Chondrocyte (in vitro differentiated cells): ENCODE results near the gene ZBTB7B. TPM values are rescaled to one million over a fixed set of nuclear protein-coding genes. Genes with fewer than 3 reads are reported as not detected.
"Not testable (repeated sequence)": the region's sequence is repeated elsewhere in the genome, so short reads cannot be mapped to it uniquely, and the experiment has no call there.

ENCODE experiments used
- DNase-seq: peaks from one replicate; pipeline ENCODE4 v3.0.0; 2021; ENCODE audit warnings: mixed read lengths, low spot score
- H3K27ac Mint-ChIP-seq: one replicate; pipeline ENCODE4 v1.8.0; 2021; ENCODE audit warnings: mild to moderate bottlenecking, moderate library complexity, mixed read lengths; ENCODE audit not compliant: unreplicated experiment
- H3K27me3 Mint-ChIP-seq: 2 replicates; pipeline ENCODE4 v1.8.0; 2021; ENCODE audit warnings: low read depth, mixed read lengths
- H3K36me3 Mint-ChIP-seq: 2 replicates; pipeline ENCODE4 v1.8.0; 2021; ENCODE audit warnings: low read depth, mixed read lengths
- H3K4me1 Mint-ChIP-seq: 2 replicates; pipeline ENCODE4 v1.8.0; 2021; ENCODE audit warnings: low read depth, mild to moderate bottlenecking, mixed read lengths
- H3K4me3 Mint-ChIP-seq: one replicate; pipeline ENCODE4 v1.8.0; 2021; ENCODE audit warnings: mild to moderate bottlenecking, moderate library complexity, mixed read lengths; ENCODE audit not compliant: unreplicated experiment
- H3K9me3 Mint-ChIP-seq: 2 replicates; pipeline ENCODE4 v1.8.0; 2021; ENCODE audit warnings: low read depth, mixed read lengths
- total RNA-seq: library from RNA; stranded (reverse); gene quantifications from 3 replicates; pipeline ENCODE4 v1.2.1, GENCODE V29; 2021
- TF ChIP-seq, protein P1 (sequence below): fragments of 200-600 bp; sonication (generic); IDR thresholded peaks from 2 replicates; pipeline ENCODE4 v1.5.0; 2021; ENCODE audit warnings: antibody characterized with exemption, mild to moderate bottlenecking, moderate library complexity

ZBTB7B gene
- total RNA-seq, 1 donor from 2014 or later, result 41.1 TPM

DNA sequence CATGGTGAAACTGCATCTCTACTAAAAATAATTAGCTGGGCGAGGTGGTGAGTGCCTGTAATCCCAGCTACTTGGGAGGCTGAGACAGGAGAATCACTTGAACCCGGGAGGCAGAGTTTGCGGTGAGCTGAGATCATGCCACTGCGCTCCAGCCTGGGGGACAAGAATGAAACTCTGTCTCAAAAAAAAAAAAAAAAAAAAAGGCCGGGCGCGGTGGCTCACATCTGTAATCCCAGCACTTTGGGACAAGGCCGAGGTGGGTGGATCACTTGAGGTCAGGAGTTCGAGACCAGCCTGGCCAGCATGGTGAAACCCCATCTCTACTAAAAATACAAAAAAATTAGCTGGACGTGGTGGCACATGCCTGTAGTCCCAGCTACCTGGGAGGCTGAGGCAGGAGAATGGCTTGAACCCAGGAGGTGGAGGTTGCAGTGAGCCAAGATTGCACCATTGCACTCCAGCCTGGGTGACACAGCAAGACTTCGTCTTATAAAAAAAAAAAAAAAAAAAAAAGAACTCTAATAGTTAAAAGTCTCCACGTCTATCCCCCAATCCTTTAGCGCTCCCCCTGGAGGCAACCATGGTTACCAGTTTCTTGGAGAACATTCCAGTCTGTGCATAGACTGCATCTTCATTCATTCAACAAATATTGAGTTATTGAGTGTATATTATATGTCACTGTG lies 7.2 kb upstream of the ZBTB7B start:
- not testable (repeated sequence) for H3K36me3 Mint-ChIP-seq, H3K4me3 Mint-ChIP-seq
- H3K27ac Mint-ChIP-seq, result peak overlapping the region; percentile 34

GRCh38 chr1:154996966-154997701 lies 5.5 kb upstream of the ZBTB7B start:
- H3K4me3 Mint-ChIP-seq, result no peak overlapping the region
- peaks cover 21% of the 10 kb centered on the region for H3K4me1 Mint-ChIP-seq
- H3K27ac Mint-ChIP-seq, result no peak overlapping the region
- DNase-seq, result peak; percentile 60
- H3K27me3 Mint-ChIP-seq, result no peaks in the 10 kb centered on the region
- H3K9me3 Mint-ChIP-seq, result no peaks in the 10 kb centered on the region
- TF ChIP-seq, protein P1, sequence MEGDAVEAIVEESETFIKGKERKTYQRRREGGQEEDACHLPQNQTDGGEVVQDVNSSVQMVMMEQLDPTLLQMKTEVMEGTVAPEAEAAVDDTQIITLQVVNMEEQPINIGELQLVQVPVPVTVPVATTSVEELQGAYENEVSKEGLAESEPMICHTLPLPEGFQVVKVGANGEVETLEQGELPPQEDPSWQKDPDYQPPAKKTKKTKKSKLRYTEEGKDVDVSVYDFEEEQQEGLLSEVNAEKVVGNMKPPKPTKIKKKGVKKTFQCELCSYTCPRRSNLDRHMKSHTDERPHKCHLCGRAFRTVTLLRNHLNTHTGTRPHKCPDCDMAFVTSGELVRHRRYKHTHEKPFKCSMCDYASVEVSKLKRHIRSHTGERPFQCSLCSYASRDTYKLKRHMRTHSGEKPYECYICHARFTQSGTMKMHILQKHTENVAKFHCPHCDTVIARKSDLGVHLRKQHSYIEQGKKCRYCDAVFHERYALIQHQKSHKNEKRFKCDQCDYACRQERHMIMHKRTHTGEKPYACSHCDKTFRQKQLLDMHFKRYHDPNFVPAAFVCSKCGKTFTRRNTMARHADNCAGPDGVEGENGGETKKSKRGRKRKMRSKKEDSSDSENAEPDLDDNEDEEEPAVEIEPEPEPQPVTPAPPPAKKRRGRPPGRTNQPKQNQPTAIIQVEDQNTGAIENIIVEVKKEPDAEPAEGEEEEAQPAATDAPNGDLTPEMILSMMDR, result no peak
- H3K36me3 Mint-ChIP-seq, result no peaks in the 10 kb centered on the region

More for the DNA sequence above, 7.2 kb upstream of the ZBTB7B start:
- H3K9me3 Mint-ChIP-seq, H3K27me3 Mint-ChIP-seq: not testable (repeated sequence)
- DNase-seq, result peak; percentile 15
- peaks cover 21% of the 10 kb centered on the region for H3K4me1 Mint-ChIP-seq
- TF ChIP-seq, protein P1, result peak; percentile 79

DNA sequence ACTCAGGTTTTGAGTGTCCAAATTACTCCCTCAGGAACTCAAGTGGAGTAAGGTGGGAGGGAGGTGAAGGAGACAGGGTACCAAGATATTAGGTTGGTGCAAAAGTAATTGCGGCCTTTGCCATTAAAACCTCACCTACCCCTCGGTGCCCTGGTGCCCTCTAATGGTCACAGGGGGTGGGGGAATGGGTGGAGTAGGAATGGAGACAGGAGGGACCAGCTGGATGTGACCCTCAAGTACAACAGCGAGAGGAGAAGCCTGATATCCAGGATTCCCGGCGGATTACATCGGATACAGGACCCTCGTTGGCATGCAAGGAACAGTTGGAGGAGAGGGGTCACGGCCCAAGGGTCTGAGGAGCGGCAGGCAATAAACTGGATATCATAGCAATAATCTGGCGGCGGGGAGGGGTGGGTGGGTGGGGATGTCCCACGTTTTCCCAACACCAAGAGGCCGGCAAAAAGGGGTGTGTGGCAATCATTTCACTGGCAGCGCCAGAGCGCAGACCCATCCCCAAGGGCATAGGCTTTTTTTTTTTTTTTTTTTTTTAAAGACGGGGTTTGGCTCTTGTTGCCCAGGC lies 4.3 kb upstream of the ZBTB7B start:
- H3K4me3 Mint-ChIP-seq, result no peak overlapping the region
- DNase-seq, result peak; percentile 41

DNA sequence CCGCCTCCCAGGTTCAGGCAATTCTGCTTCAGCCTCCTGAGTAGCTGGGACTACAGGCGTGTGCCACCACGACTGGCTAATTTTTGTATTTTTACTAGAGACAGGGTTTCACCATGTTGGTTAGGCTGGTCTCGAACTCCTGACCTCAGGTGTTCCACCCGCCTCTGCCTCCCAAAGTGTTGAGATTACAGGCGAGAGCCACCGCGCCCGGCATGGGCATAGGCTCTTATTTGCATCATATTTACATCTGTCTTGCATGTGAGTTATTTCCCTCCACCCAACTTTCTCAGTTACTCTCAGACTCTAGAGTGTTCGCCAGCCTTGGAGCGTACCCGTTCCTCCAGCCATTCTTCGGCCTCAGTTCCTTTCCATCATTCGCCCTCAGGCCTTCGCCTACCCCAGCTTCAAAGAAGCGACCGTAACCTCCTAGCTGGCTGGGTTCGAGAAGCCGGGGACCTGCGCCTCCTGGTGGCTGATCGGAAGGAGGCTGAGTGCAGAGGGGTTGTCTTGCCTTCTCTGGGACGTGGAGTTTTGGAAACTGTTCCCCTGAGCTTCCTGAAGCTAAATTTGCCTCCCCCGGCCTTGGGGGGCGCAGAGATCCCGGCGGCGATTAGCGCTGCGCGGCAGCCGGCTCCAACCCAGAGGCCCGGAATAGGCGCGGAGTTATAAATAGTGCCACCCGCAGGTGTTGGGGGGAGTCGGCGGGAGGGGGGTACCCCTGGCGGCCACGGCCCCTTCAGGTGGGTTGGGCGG lies 3.6 kb upstream of the ZBTB7B start:
- DNase-seq, result peak; percentile 57
- no peaks in the 10 kb centered on the region for H3K36me3 Mint-ChIP-seq
- peak overlapping the region; percentile 68 for H3K27ac Mint-ChIP-seq
- TF ChIP-seq, protein P1, result peak; percentile 91
- no peaks in the 10 kb centered on the region for H3K27me3 Mint-ChIP-seq
- H3K4me1 Mint-ChIP-seq, result peaks cover 18% of the 10 kb centered on the region
- H3K4me3 Mint-ChIP-seq, result peak overlapping the region; percentile 51
- no peaks in the 10 kb centered on the region for H3K9me3 Mint-ChIP-seq

More for the DNA sequence above, 4.3 kb upstream of the ZBTB7B start:
- H3K27me3 Mint-ChIP-seq, result no peaks in the 10 kb centered on the region
- H3K9me3 Mint-ChIP-seq, result no peaks in the 10 kb centered on the region
- no peak overlapping the region for H3K27ac Mint-ChIP-seq
- TF ChIP-seq, protein P1, result no peak
- H3K36me3 Mint-ChIP-seq, result no peaks in the 10 kb centered on the region
- peaks cover 17% of the 10 kb centered on the region for H3K4me1 Mint-ChIP-seq
